ENCODE data around the gene VSX1. TPM values are rescaled to one million over a fixed set of nuclear protein-coding genes. Genes with fewer than 3 reads are reported as not detected.

Gene VSX1
- total and polyA plus RNA-seq, 2 donors (not counting 1 experiment from before 2014, with no cell fraction given) = not detected

- Histone ChIP-seq H3K27ac (ENCODE audit: insufficient read depth, low read length) (no peak overlapping the region), H3K4me3 (replicated peaks in 1 of 4; ENCODE audit: control extremely low read depth in 1 of 4, insufficient read depth in 1 of 4, low read depth in 3 of 4, low read length in 4 of 4) (peak overlapping the region in 1 of 4 experiments; percentile 20), H3K36me3 (ENCODE audit: control insufficient read depth, insufficient read depth, low read length) (no peaks in the 10 kb centered on the region), H3K27me3 (ENCODE audit: control insufficient read depth, insufficient read depth, low read length) (peaks cover 5% of the 10 kb centered on the region), H4K20me1 (ENCODE audit: control insufficient read depth, extremely low read depth, insufficient read depth, low read length) (no peaks in the 10 kb centered on the region), H3K79me2 (ENCODE audit: control insufficient read depth, insufficient read depth, low read length) (no peaks in the 10 kb centered on the region), H3K4me1 (ENCODE audit: control insufficient read depth, extremely low read depth, insufficient read depth, low read length) (peaks cover 10% of the 10 kb centered on the region), H3K4me2 (ENCODE audit: extremely low read depth, insufficient read depth, low read length) (peak overlapping the region; percentile 42), H2AFZ (ENCODE audit: low read length) (no peak overlapping the region), H3K9me3 (ENCODE audit: control insufficient read depth, insufficient read depth, low read depth, low read length) (no peaks in the 10 kb centered on the region), H3K9ac (ENCODE audit: insufficient read depth, low read length) (no peak overlapping the region)
- TF ChIP-seq CTCF (conservative IDR thresholded peaks at IDR 0.05 in 1 of 2, IDR thresholded peaks at IDR 0.05 in 1 of 2; ENCODE audit: low read depth in 1 of 2, low read length in 2 of 2) (no peak), EZH2 (IDR thresholded peaks at IDR 0.05; ENCODE audit: low read length, missing control alignments) (no peak)
- DNase-seq (ENCODE audit: low read depth in 2 of 2) = peak; percentile 72 to 74
Measured at GRCh38 chr20:25039697-25040437, 42.1 kb downstream of the VSX1 start.

- DNase-seq (ENCODE audit: low read depth in 2 of 2) = no peak
Measured at GRCh38 chr20:25038591-25039015, 43.3 kb downstream of the VSX1 start.

GRCh38 chr20:25038103-25038410 is 43.9 kb downstream of the VSX1 start:
- Histone ChIP-seq H3K4me3 (replicated peaks in 1 of 4; ENCODE audit: control extremely low read depth in 1 of 4, insufficient read depth in 1 of 4, low read depth in 3 of 4, low read length in 4 of 4) (no peak overlapping the region), H3K79me2 (ENCODE audit: control insufficient read depth, insufficient read depth, low read length) (no peaks in the 10 kb centered on the region), H3K36me3 (ENCODE audit: control insufficient read depth, insufficient read depth, low read length) (no peaks in the 10 kb centered on the region), H3K27ac (ENCODE audit: insufficient read depth, low read length) (no peak overlapping the region), H3K9ac (ENCODE audit: insufficient read depth, low read length) (no peak overlapping the region), H4K20me1 (ENCODE audit: control insufficient read depth, extremely low read depth, insufficient read depth, low read length) (no peaks in the 10 kb centered on the region), H3K4me2 (ENCODE audit: extremely low read depth, insufficient read depth, low read length) (no peak overlapping the region), H3K4me1 (ENCODE audit: control insufficient read depth, extremely low read depth, insufficient read depth, low read length) (peaks cover 10% of the 10 kb centered on the region), H2AFZ (ENCODE audit: low read length) (no peak overlapping the region), H3K9me3 (ENCODE audit: control insufficient read depth, insufficient read depth, low read depth, low read length) (no peaks in the 10 kb centered on the region), H3K27me3 (ENCODE audit: control insufficient read depth, insufficient read depth, low read length) (peaks cover 3% of the 10 kb centered on the region)
- TF ChIP-seq EZH2 (IDR thresholded peaks at IDR 0.05; ENCODE audit: low read length, missing control alignments) (no peak), CTCF (conservative IDR thresholded peaks at IDR 0.05 in 1 of 2, IDR thresholded peaks at IDR 0.05 in 1 of 2; ENCODE audit: low read depth in 1 of 2, low read length in 2 of 2) (no peak)
- DNase-seq (ENCODE audit: low read depth in 2 of 2) = no peak

More at GRCh38 chr20:25038591-25039015, 43.3 kb downstream of the VSX1 start:
- Histone ChIP-seq H3K9ac (ENCODE audit: insufficient read depth, low read length) (no peak overlapping the region), H3K79me2 (ENCODE audit: control insufficient read depth, insufficient read depth, low read length) (no peaks in the 10 kb centered on the region), H3K4me3 (replicated peaks in 1 of 4; ENCODE audit: control extremely low read depth in 1 of 4, insufficient read depth in 1 of 4, low read depth in 3 of 4, low read length in 4 of 4) (no peak overlapping the region), H4K20me1 (ENCODE audit: control insufficient read depth, extremely low read depth, insufficient read depth, low read length) (no peaks in the 10 kb centered on the region), H3K4me2 (ENCODE audit: extremely low read depth, insufficient read depth, low read length) (no peak overlapping the region), H3K4me1 (ENCODE audit: control insufficient read depth, extremely low read depth, insufficient read depth, low read length) (peaks cover 10% of the 10 kb centered on the region), H3K9me3 (ENCODE audit: control insufficient read depth, insufficient read depth, low read depth, low read length) (no peaks in the 10 kb centered on the region), H3K27me3 (ENCODE audit: control insufficient read depth, insufficient read depth, low read length) (peaks cover 3% of the 10 kb centered on the region), H3K27ac (ENCODE audit: insufficient read depth, low read length) (no peak overlapping the region), H2AFZ (ENCODE audit: low read length) (no peak overlapping the region), H3K36me3 (ENCODE audit: control insufficient read depth, insufficient read depth, low read length) (no peaks in the 10 kb centered on the region)
- TF ChIP-seq CTCF (conservative IDR thresholded peaks at IDR 0.05 in 1 of 2, IDR thresholded peaks at IDR 0.05 in 1 of 2; ENCODE audit: low read depth in 1 of 2, low read length in 2 of 2) (no peak), EZH2 (IDR thresholded peaks at IDR 0.05; ENCODE audit: low read length, missing control alignments) (no peak)
